PC-9 (cell line): ENCODE measurements around the gene STING1.
"Not testable (repeated sequence)": the region's sequence is repeated elsewhere in the genome, so short reads cannot be mapped to it uniquely, and the experiment has no call there.

Experiments used
- EZH2 ChIP-seq: fragments of 200-600 bp; sonication (generic); IDR thresholded peaks from 2 replicates; pipeline ENCODE4 v1.8.0; 2017; ENCODE audit warnings: antibody characterized with exemption, low read depth
- TF ChIP-seq, protein P1 (sequence below): fragments of 200-600 bp; sonication (generic); conservative IDR thresholded peaks from 2 replicates; pipeline ENCODE4 v1.6.1; 2017; ENCODE audit warnings: mixed run types, antibody characterized with exemption, mild to moderate bottlenecking, moderate library complexity

- TF ChIP-seq, protein P1, sequence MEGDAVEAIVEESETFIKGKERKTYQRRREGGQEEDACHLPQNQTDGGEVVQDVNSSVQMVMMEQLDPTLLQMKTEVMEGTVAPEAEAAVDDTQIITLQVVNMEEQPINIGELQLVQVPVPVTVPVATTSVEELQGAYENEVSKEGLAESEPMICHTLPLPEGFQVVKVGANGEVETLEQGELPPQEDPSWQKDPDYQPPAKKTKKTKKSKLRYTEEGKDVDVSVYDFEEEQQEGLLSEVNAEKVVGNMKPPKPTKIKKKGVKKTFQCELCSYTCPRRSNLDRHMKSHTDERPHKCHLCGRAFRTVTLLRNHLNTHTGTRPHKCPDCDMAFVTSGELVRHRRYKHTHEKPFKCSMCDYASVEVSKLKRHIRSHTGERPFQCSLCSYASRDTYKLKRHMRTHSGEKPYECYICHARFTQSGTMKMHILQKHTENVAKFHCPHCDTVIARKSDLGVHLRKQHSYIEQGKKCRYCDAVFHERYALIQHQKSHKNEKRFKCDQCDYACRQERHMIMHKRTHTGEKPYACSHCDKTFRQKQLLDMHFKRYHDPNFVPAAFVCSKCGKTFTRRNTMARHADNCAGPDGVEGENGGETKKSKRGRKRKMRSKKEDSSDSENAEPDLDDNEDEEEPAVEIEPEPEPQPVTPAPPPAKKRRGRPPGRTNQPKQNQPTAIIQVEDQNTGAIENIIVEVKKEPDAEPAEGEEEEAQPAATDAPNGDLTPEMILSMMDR: not testable (repeated sequence)
- not testable (repeated sequence) for TF ChIP-seq EZH2
Measured at GRCh38 chr5:139440416-139440815, 42.1 kb downstream of the STING1 start.
